NCI-H2029 treated with DMSO at 0.1 percent for 48 hours (cell line): Measurements from ENCODE around the gene TES.
"Not testable (repeated sequence)": the region's sequence is repeated elsewhere in the genome, so short reads cannot be mapped to it uniquely, and the experiment has no call there.

Experiments used
- DNase-seq: peaks from one replicate; lab custom pipeline; 2025; lab: John Stamatoyannopoulos, UW

The TES gene

GRCh38 chr7:116284390-116284789 is 74.1 kb downstream of the TES start:
- DNase-seq: no peak

GRCh38 chr7:116285252-116285651 is 74.9 kb downstream of the TES start:
- no peak for DNase-seq

GRCh38 chr7:116290740-116291139 is 80.4 kb downstream of the TES start:
- no peak for DNase-seq

- DNase-seq: no peak
These were observed 81.6 kb downstream of the TES start for GRCh38 chr7:116291937-116292336.

- no peak for DNase-seq
These were observed 82.0 kb downstream of the TES start for GRCh38 chr7:116292381-116292780.

- DNase-seq: no peak
These were observed 82.8 kb downstream of the TES start for GRCh38 chr7:116293139-116293538.

GRCh38 chr7:116293633-116294032 is 83.3 kb downstream of the TES start:
- no peak for DNase-seq

GRCh38 chr7:116295903-116296302 is 85.6 kb downstream of the TES start:
- not testable (repeated sequence) for DNase-seq

- DNase-seq: no peak
These were observed 87.7 kb downstream of the TES start for GRCh38 chr7:116298055-116298454.

GRCh38 chr7:116298576-116298975 is 88.2 kb downstream of the TES start:
- no peak for DNase-seq

- DNase-seq: no peak
These were observed 95.4 kb downstream of the TES start for GRCh38 chr7:116305485-116306408.

- no peak for DNase-seq
These were observed 96.2 kb downstream of the TES start for GRCh38 chr7:116306409-116307048.

- DNase-seq: no peak
These were observed 96.9 kb downstream of the TES start for GRCh38 chr7:116307253-116307652.
